SK-N-SH (cell line): ENCODE measurements around the gene MALRD1. TPM values are rescaled to one million over a fixed set of nuclear protein-coding genes. Genes with fewer than 3 reads are reported as not detected.

Experiments
- CTCF ChIA-PET: fragments of 300-600, 350-600 bp; formaldehyde crosslinking; extraction: SDS; loops from one replicate; lab custom pipeline; 2021; lab: Yijun Ruan, JAX
- POLR2A ChIA-PET: fragments of 350-600 bp; sonication (Branson Sonifier 250); formaldehyde crosslinking; extraction: SDS; loops from one replicate; lab custom pipeline; 2020; ENCODE audit warnings: antibody characterized with exemption, inconsistent platforms; lab: Yijun Ruan, JAX
- DNase-seq: peaks from one replicate; pipeline ENCODE4 v3.0.0; 2012
- H2AFZ ChIP-seq: fragments of 200-600 bp; sonication (generic); 2 replicates; pipeline ENCODE4 v1.8.1; 2016; ENCODE audit warnings: antibody characterized with exemption, mild to moderate bottlenecking, low read depth
- H3F3A ChIP-seq: fragments of 200-600 bp; sonication (generic); replicated peaks from 2 replicates; pipeline ENCODE3; 2016; ENCODE audit warnings: antibody characterized with exemption, mild to moderate bottlenecking; ENCODE audit not compliant: insufficient read depth
- H3K27ac ChIP-seq, 2 experiments: fragments of 200-500 bp in 1 of 2; fragments of 200-600 bp in 1 of 2; sonication (Bioruptor generic) in 1 of 2; sonication (generic), shearing (Covaris generic) in 1 of 2; 2 replicates each; pipeline versions ENCODE4 v1.5.1 to v1.6.1; 2014 to 2016; ENCODE audit warnings: low read depth in 2 of 2, inconsistent platforms in 1 of 2, low read length in 1 of 2, mild to moderate bottlenecking in 1 of 2, mixed read lengths in 1 of 2
- H3K27me3 ChIP-seq: fragments of 200-600 bp; sonication (generic), shearing (Covaris generic); 2 replicates; pipeline ENCODE4 v1.6.1; 2016; ENCODE audit warnings: mixed run types; ENCODE audit not compliant: insufficient read depth
- H3K36me3 ChIP-seq, 2 experiments: fragments of 200-500 bp in 1 of 2; fragments of 200-600 bp in 1 of 2; sonication (Bioruptor generic) in 1 of 2; sonication (generic) in 1 of 2; replicated peaks in 1 of 2; 2 replicates each; pipeline versions ENCODE3 to v1.5.1; 2014 to 2016; ENCODE audit warnings: low read length in 1 of 2, mild to moderate bottlenecking in 1 of 2; ENCODE audit not compliant: insufficient read depth in 2 of 2, control insufficient read depth in 1 of 2
- H3K4me1 ChIP-seq, 2 experiments: fragments of 200-500 bp in 1 of 2; fragments of 200-600 bp in 1 of 2; sonication (Bioruptor generic) in 1 of 2; sonication (generic), shearing (Covaris generic) in 1 of 2; 2 replicates each; pipeline versions ENCODE4 v1.5.1 to v1.6.1; 2014 to 2016; ENCODE audit warnings: low read depth in 1 of 2, low read length in 1 of 2, mixed run types in 1 of 2; ENCODE audit not compliant: insufficient read depth in 2 of 2, control insufficient read depth in 1 of 2
- H3K4me2 ChIP-seq: fragments of 200-600 bp; sonication (generic), shearing (Covaris generic); 2 replicates; pipeline ENCODE4 v1.6.1; 2017; ENCODE audit warnings: mixed run types
- H3K4me3 ChIP-seq, 2 experiments: fragments of 200-500 bp in 1 of 2; fragments of 200-600 bp in 1 of 2; sonication (Bioruptor generic) in 1 of 2; sonication (generic), shearing (Covaris generic) in 1 of 2; 2 replicates each; pipeline versions ENCODE4 v1.5.1 to v1.8.1; 2014 to 2016; ENCODE audit warnings: low read depth in 2 of 2, inconsistent platforms in 1 of 2, low read length in 1 of 2, mild to moderate bottlenecking in 1 of 2, mixed read lengths in 1 of 2, moderate library complexity in 1 of 2
- H3K79me2 ChIP-seq: fragments of 200-600 bp; sonication (generic); 2 replicates; pipeline ENCODE4 v1.8.1; 2017; ENCODE audit warnings: mild to moderate bottlenecking; ENCODE audit not compliant: insufficient read depth
- H3K9ac ChIP-seq: fragments of 200-600 bp; sonication (generic); 2 replicates; pipeline ENCODE4 v1.6.1; 2017; ENCODE audit warnings: mixed run types
- H3K9me2 ChIP-seq: fragments of 200-600 bp; sonication (generic); 2 replicates; pipeline ENCODE4 v1.6.1; 2017; ENCODE audit warnings: mixed run types
- H3K9me3 ChIP-seq: fragments of 200-600 bp; sonication (generic); 2 replicates; pipeline ENCODE4 v1.6.1; 2017; ENCODE audit warnings: mixed run types, mild to moderate bottlenecking, moderate library complexity
- H4K20me1 ChIP-seq: fragments of 200-600 bp; sonication (generic); 2 replicates; pipeline ENCODE4 v1.6.1; 2017; ENCODE audit warnings: mild to moderate bottlenecking, mixed run types; ENCODE audit not compliant: insufficient read depth
- ELF1 ChIP-seq: IDR thresholded peaks from 2 replicates; pipeline ENCODE4 v1.4.0; 2012
- EZH2phosphoT487 ChIP-seq: fragments of 200-600 bp; sonication (generic); IDR thresholded peaks from 2 replicates; pipeline ENCODE4 v1.6.1; 2017; ENCODE audit warnings: low read depth, mixed run types, mild to moderate bottlenecking, antibody characterized with exemption, moderate library complexity, borderline replicate concordance
- FOSL2 ChIP-seq: IDR thresholded peaks from 2 replicates; pipeline ENCODE4 v1.4.0; 2012; ENCODE audit warnings: low read depth, mild to moderate bottlenecking, moderate library complexity, borderline replicate concordance
- FOXJ3 ChIP-seq: sonication (generic); formaldehyde crosslinking; IDR thresholded peaks from 2 replicates; pipeline ENCODE4 v1.5.1; 2020; ENCODE audit warnings: mild to moderate bottlenecking, missing genetic modification reagents
- FOXM1 ChIP-seq: IDR thresholded peaks from 2 replicates; pipeline ENCODE4 v1.4.0; 2012; ENCODE audit warnings: low read depth, mild to moderate bottlenecking
- GABPA ChIP-seq: IDR thresholded peaks from 2 replicates; pipeline ENCODE4 v1.4.0; 2012; ENCODE audit warnings: low read depth, mild to moderate bottlenecking
- GATA2 ChIP-seq: sonication (generic); formaldehyde crosslinking; IDR thresholded peaks from 2 replicates; pipeline ENCODE4 v1.5.0; 2020; ENCODE audit warnings: mild to moderate bottlenecking, missing genetic modification reagents
- MEF2A ChIP-seq: IDR thresholded peaks from 2 replicates; pipeline ENCODE4 v1.4.0; 2012; ENCODE audit warnings: low read depth, borderline replicate concordance
- MXI1 ChIP-seq: IDR thresholded peaks from 2 replicates; pipeline ENCODE4 v1.6.1; 2012; ENCODE audit warnings: mild to moderate bottlenecking, low read depth, low read length, improper control_type of control experiment
- NFIC ChIP-seq: IDR thresholded peaks from 2 replicates; pipeline ENCODE4 v1.4.0; 2012; ENCODE audit warnings: borderline replicate concordance
- POLR2AphosphoS5 ChIP-seq: IDR thresholded peaks from 2 replicates; pipeline ENCODE4 v1.6.1; 2012; ENCODE audit warnings: low read depth, low read length
- RCOR1 ChIP-seq: fragments of 150-350 bp; IDR thresholded peaks from 2 replicates; pipeline ENCODE4 v1.6.1; 2017; ENCODE audit warnings: antibody characterized with exemption, low read length
- RXRA ChIP-seq: IDR thresholded peaks from 2 replicates; pipeline ENCODE4 v1.4.0; 2012; ENCODE audit warnings: low read depth, mild to moderate bottlenecking, borderline replicate concordance
- SIN3A ChIP-seq: IDR thresholded peaks from 2 replicates; pipeline ENCODE4 v1.6.1; 2012; ENCODE audit warnings: low read depth, mild to moderate bottlenecking, low read length, moderate library complexity, borderline replicate concordance
- SMC3 ChIP-seq: IDR thresholded peaks from 2 replicates; pipeline ENCODE4 v1.6.1; 2012; ENCODE audit warnings: low read depth, low read length, improper control_type of control experiment
- TAF1 ChIP-seq: IDR thresholded peaks from 2 replicates; pipeline ENCODE4 v1.6.1; 2012; ENCODE audit warnings: low read depth, mild to moderate bottlenecking, low read length, moderate library complexity, borderline replicate concordance
- TEAD4 ChIP-seq: IDR thresholded peaks from 2 replicates; pipeline ENCODE4 v1.4.0; 2012; ENCODE audit warnings: mild to moderate bottlenecking, borderline replicate concordance; ENCODE audit not compliant: insufficient read depth
- YY1 ChIP-seq: IDR thresholded peaks from 2 replicates; pipeline ENCODE4 v1.4.0; 2012; ENCODE audit warnings: low read depth, mild to moderate bottlenecking
- WGBS: methylation state at CpG from one replicate; pipeline ENCODE4 v1.1.6; 2017; ENCODE audit warnings: low lambda C conversion rate; 5-methylcytosine and 5-hydroxymethylcytosine counted together
- polyA plus RNA-seq, 3 experiments: library from polyadenylated mRNA; depleted of rRNA; stranded (reverse); fragments of >200 nt; gene quantifications; 2 replicates each; pipeline ENCODE4 v1.2.3, GENCODE V29; 2012
- TF ChIP-seq, protein P1 (sequence below): IDR thresholded peaks from 2 replicates; pipeline ENCODE4 v1.4.0; 2012; ENCODE audit warnings: low read depth, borderline replicate concordance
- TF ChIP-seq, protein P2 (sequence below): IDR thresholded peaks from 2 replicates; pipeline ENCODE4 v1.4.0; 2012; ENCODE audit warnings: low read depth

MALRD1 gene
- polyA plus RNA-seq, 1 of the 3 experiments (the other 2 are of a cell fraction): not detected

DNA sequence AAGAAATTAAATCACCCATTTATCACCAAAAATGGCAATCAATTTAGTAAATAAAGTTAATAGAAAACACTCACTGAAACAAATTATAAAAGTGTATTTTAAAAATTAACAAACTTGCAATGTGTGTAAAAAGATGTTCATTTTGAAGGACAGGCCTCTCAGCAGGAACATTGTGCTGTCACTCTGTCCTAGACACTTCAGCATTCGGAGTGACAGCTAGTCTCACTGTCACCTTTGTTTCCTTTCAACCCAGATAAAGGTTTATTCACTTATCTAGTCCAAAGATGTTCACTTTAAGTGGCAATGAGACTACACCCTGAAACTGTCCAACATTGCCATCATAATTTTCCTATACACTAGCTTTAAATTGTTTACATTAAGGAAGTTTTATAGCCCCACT lies 675.7 kb downstream of the MALRD1 start:
- 34% methylated on average over 1 of the region's 1 CpG for WGBS
- Histone ChIP-seq H3K4me1 (peaks cover 3 to 11% of the 10 kb centered on the region in 2 experiments; a peak in 3 of 4 replicates), H3F3A (peaks cover 4% of the 10 kb centered on the region), H2AFZ (no peak overlapping the region; the same call in 1 of the 2 replicates), H3K9me3 (no peaks in the 10 kb centered on the region), H3K79me2 (no peaks in the 10 kb centered on the region), H3K4me2 (no peak overlapping the region), H3K9ac (no peak overlapping the region), H4K20me1 (no peaks in the 10 kb centered on the region), H3K4me3 (no peak overlapping the region), H3K36me3 (no peaks in the 10 kb centered on the region), H3K27me3 (no peaks in the 10 kb centered on the region), H3K9me2 (no peaks in the 10 kb centered on the region), H3K27ac (no peak overlapping the region)
- POLR2A ChIA-PET: no interaction called here
- DNase-seq: no peak
- CTCF ChIA-PET: interaction anchor here (1.1 kb wide), 1 partner anchor 17 kb away, joined by 3 read pairs; no protein-coding TSS in a partner anchor
- TF ChIP-seq TAF1 (no peak), MXI1 (no peak), EZH2phosphoT487 (no peak), TEAD4 (no peak)
- TF ChIP-seq, protein P1, sequence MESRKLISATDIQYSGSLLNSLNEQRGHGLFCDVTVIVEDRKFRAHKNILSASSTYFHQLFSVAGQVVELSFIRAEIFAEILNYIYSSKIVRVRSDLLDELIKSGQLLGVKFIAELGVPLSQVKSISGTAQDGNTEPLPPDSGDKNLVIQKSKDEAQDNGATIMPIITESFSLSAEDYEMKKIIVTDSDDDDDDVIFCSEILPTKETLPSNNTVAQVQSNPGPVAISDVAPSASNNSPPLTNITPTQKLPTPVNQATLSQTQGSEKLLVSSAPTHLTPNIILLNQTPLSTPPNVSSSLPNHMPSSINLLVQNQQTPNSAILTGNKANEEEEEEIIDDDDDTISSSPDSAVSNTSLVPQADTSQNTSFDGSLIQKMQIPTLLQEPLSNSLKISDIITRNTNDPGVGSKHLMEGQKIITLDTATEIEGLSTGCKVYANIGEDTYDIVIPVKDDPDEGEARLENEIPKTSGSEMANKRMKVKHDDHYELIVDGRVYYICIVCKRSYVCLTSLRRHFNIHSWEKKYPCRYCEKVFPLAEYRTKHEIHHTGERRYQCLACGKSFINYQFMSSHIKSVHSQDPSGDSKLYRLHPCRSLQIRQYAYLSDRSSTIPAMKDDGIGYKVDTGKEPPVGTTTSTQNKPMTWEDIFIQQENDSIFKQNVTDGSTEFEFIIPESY: no peak

DNA sequence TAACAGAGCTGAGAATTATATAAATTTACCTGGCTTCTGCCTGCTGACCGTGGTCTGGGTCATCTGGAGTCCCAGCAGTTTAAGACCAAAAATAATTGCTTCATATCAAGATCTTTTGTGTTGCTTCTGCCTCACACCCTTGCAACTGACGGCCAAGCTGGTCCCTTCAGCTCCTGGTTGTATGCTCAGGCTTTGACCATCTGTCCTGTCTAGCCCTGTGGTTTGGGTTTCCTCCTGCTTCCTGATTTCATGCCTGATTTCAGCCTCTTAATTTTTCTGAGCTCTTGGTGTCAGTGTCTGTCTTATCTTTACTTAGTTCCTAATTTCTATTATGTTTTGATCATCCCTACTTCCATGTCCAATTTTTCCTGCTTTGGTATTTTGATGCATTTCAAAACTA lies 679.8 kb downstream of the MALRD1 start:
- no peak for DNase-seq
- Histone ChIP-seq H3K9me3 (no peaks in the 10 kb centered on the region), H3K79me2 (no peaks in the 10 kb centered on the region), H3K4me1 (peaks cover 0 to 3% of the 10 kb centered on the region in 2 experiments; a peak in 2 of 4 replicates), H2AFZ (no peak overlapping the region), H3K4me2 (no peak overlapping the region), H3F3A (peaks cover 8% of the 10 kb centered on the region), H3K27ac (no peak overlapping the region), H3K9ac (no peak overlapping the region), H3K27me3 (no peaks in the 10 kb centered on the region), H3K4me3 (no peak overlapping the region), H3K36me3 (no peaks in the 10 kb centered on the region), H4K20me1 (no peaks in the 10 kb centered on the region), H3K9me2 (no peaks in the 10 kb centered on the region)
- TF ChIP-seq SMC3: no peak
- TF ChIP-seq ELF1: no peak
- no peak for TF ChIP-seq YY1
- no peak for TF ChIP-seq FOSL2
- TF ChIP-seq RCOR1: no peak
- TF ChIP-seq, protein P2, sequence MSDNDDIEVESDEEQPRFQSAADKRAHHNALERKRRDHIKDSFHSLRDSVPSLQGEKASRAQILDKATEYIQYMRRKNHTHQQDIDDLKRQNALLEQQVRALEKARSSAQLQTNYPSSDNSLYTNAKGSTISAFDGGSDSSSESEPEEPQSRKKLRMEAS: no peak
- TF ChIP-seq GABPA: no peak
- no peak for TF ChIP-seq FOXM1
- TF ChIP-seq FOXJ3 (CRISPR knock-in tag): no peak
- TF ChIP-seq EZH2phosphoT487: no peak
- TF ChIP-seq MEF2A: no peak
- TF ChIP-seq NFIC: no peak
- no peak for TF ChIP-seq POLR2AphosphoS5
- TF ChIP-seq SIN3A: no peak
- no peak for TF ChIP-seq RXRA
- no peak for TF ChIP-seq GATA2
- no peak for TF ChIP-seq MXI1
- ChIA-PET POLR2A (no interaction called here), CTCF (no interaction called here)
- 72% methylated on average over 2 of the region's 2 CpGs for WGBS
